SK-N-SH (cell line): ENCODE results near the gene GPR27. TPM values are rescaled to one million over a fixed set of nuclear protein-coding genes. Genes with fewer than 3 reads are reported as not detected.

Experiments used
- CTCF ChIA-PET: fragments of 300-600, 350-600 bp; formaldehyde crosslinking; extraction: SDS; loops from one replicate; lab custom pipeline; 2021; lab: Yijun Ruan, JAX
- POLR2A ChIA-PET: fragments of 350-600 bp; sonication (Branson Sonifier 250); formaldehyde crosslinking; extraction: SDS; loops from one replicate; lab custom pipeline; 2020; ENCODE audit warnings: antibody characterized with exemption, inconsistent platforms; lab: Yijun Ruan, JAX
- DNase-seq: peaks from one replicate; pipeline ENCODE4 v3.0.0; 2012
- H2AFZ ChIP-seq: fragments of 200-600 bp; sonication (generic); 2 replicates; pipeline ENCODE4 v1.8.1; 2016; ENCODE audit warnings: antibody characterized with exemption, mild to moderate bottlenecking, low read depth
- H3F3A ChIP-seq: fragments of 200-600 bp; sonication (generic); replicated peaks from 2 replicates; pipeline ENCODE3; 2016; ENCODE audit warnings: antibody characterized with exemption, mild to moderate bottlenecking; ENCODE audit not compliant: insufficient read depth
- H3K27ac ChIP-seq, 2 experiments: fragments of 200-500 bp in 1 of 2; fragments of 200-600 bp in 1 of 2; sonication (Bioruptor generic) in 1 of 2; sonication (generic), shearing (Covaris generic) in 1 of 2; 2 replicates each; pipeline versions ENCODE4 v1.5.1 to v1.6.1; 2014 to 2016; ENCODE audit warnings: low read depth in 2 of 2, inconsistent platforms in 1 of 2, low read length in 1 of 2, mild to moderate bottlenecking in 1 of 2, mixed read lengths in 1 of 2
- H3K27me3 ChIP-seq: fragments of 200-600 bp; sonication (generic), shearing (Covaris generic); 2 replicates; pipeline ENCODE4 v1.6.1; 2016; ENCODE audit warnings: mixed run types; ENCODE audit not compliant: insufficient read depth
- H3K36me3 ChIP-seq, 2 experiments: fragments of 200-500 bp in 1 of 2; fragments of 200-600 bp in 1 of 2; sonication (Bioruptor generic) in 1 of 2; sonication (generic) in 1 of 2; replicated peaks in 1 of 2; 2 replicates each; pipeline versions ENCODE3 to v1.5.1; 2014 to 2016; ENCODE audit warnings: low read length in 1 of 2, mild to moderate bottlenecking in 1 of 2; ENCODE audit not compliant: insufficient read depth in 2 of 2, control insufficient read depth in 1 of 2
- H3K4me1 ChIP-seq, 2 experiments: fragments of 200-500 bp in 1 of 2; fragments of 200-600 bp in 1 of 2; sonication (Bioruptor generic) in 1 of 2; sonication (generic), shearing (Covaris generic) in 1 of 2; 2 replicates each; pipeline versions ENCODE4 v1.5.1 to v1.6.1; 2014 to 2016; ENCODE audit warnings: low read depth in 1 of 2, low read length in 1 of 2, mixed run types in 1 of 2; ENCODE audit not compliant: insufficient read depth in 2 of 2, control insufficient read depth in 1 of 2
- H3K4me2 ChIP-seq: fragments of 200-600 bp; sonication (generic), shearing (Covaris generic); 2 replicates; pipeline ENCODE4 v1.6.1; 2017; ENCODE audit warnings: mixed run types
- H3K4me3 ChIP-seq, 2 experiments: fragments of 200-500 bp in 1 of 2; fragments of 200-600 bp in 1 of 2; sonication (Bioruptor generic) in 1 of 2; sonication (generic), shearing (Covaris generic) in 1 of 2; 2 replicates each; pipeline versions ENCODE4 v1.5.1 to v1.8.1; 2014 to 2016; ENCODE audit warnings: low read depth in 2 of 2, inconsistent platforms in 1 of 2, low read length in 1 of 2, mild to moderate bottlenecking in 1 of 2, mixed read lengths in 1 of 2, moderate library complexity in 1 of 2
- H3K79me2 ChIP-seq: fragments of 200-600 bp; sonication (generic); 2 replicates; pipeline ENCODE4 v1.8.1; 2017; ENCODE audit warnings: mild to moderate bottlenecking; ENCODE audit not compliant: insufficient read depth
- H3K9ac ChIP-seq: fragments of 200-600 bp; sonication (generic); 2 replicates; pipeline ENCODE4 v1.6.1; 2017; ENCODE audit warnings: mixed run types
- H3K9me2 ChIP-seq: fragments of 200-600 bp; sonication (generic); 2 replicates; pipeline ENCODE4 v1.6.1; 2017; ENCODE audit warnings: mixed run types
- H3K9me3 ChIP-seq: fragments of 200-600 bp; sonication (generic); 2 replicates; pipeline ENCODE4 v1.6.1; 2017; ENCODE audit warnings: mixed run types, mild to moderate bottlenecking, moderate library complexity
- H4K20me1 ChIP-seq: fragments of 200-600 bp; sonication (generic); 2 replicates; pipeline ENCODE4 v1.6.1; 2017; ENCODE audit warnings: mild to moderate bottlenecking, mixed run types; ENCODE audit not compliant: insufficient read depth
- CTCF ChIP-seq: fragments of 200-600 bp; sonication (generic); IDR thresholded peaks from 2 replicates; pipeline ENCODE4 v1.6.1; 2017; ENCODE audit warnings: antibody characterized with exemption, mild to moderate bottlenecking, moderate library complexity
- EP300 ChIP-seq, 2 experiments: IDR thresholded peaks; 2 replicates each; pipeline versions ENCODE4 v1.4.0 to v1.6.1; 2012; ENCODE audit warnings: borderline replicate concordance in 1 of 2, low read depth in 1 of 2, low read length in 1 of 2
- FOXJ3 ChIP-seq: sonication (generic); formaldehyde crosslinking; IDR thresholded peaks from 2 replicates; pipeline ENCODE4 v1.5.1; 2020; ENCODE audit warnings: mild to moderate bottlenecking, missing genetic modification reagents
- FOXM1 ChIP-seq: IDR thresholded peaks from 2 replicates; pipeline ENCODE4 v1.4.0; 2012; ENCODE audit warnings: low read depth, mild to moderate bottlenecking
- JUND ChIP-seq: IDR thresholded peaks from 2 replicates; pipeline ENCODE4 v1.4.0; 2012
- MAX ChIP-seq: IDR thresholded peaks from 2 replicates; pipeline ENCODE4 v1.4.0; 2012; ENCODE audit warnings: low read depth
- NFIC ChIP-seq: IDR thresholded peaks from 2 replicates; pipeline ENCODE4 v1.4.0; 2012; ENCODE audit warnings: borderline replicate concordance
- REST ChIP-seq: IDR thresholded peaks from 2 replicates; pipeline ENCODE4 v1.6.1; 2012; ENCODE audit warnings: mild to moderate bottlenecking, low read depth, low read length, moderate library complexity
- RXRA ChIP-seq: IDR thresholded peaks from 2 replicates; pipeline ENCODE4 v1.4.0; 2012; ENCODE audit warnings: low read depth, mild to moderate bottlenecking, borderline replicate concordance
- WGBS: methylation state at CpG from one replicate; pipeline ENCODE4 v1.1.6; 2017; ENCODE audit warnings: low lambda C conversion rate; 5-methylcytosine and 5-hydroxymethylcytosine counted together
- polyA plus RNA-seq, 3 experiments: library from polyadenylated mRNA; depleted of rRNA; stranded (reverse); fragments of >200 nt; gene quantifications; 2 replicates each; pipeline ENCODE4 v1.2.3, GENCODE V29; 2012
- TF ChIP-seq, protein P1 (sequence below): IDR thresholded peaks from 2 replicates; pipeline ENCODE4 v1.4.0; 2012; ENCODE audit warnings: low read depth, borderline replicate concordance

Gene GPR27
- polyA plus RNA-seq, 1 of the 3 experiments (the other 2 are of a cell fraction) = 0.05 TPM

DNA sequence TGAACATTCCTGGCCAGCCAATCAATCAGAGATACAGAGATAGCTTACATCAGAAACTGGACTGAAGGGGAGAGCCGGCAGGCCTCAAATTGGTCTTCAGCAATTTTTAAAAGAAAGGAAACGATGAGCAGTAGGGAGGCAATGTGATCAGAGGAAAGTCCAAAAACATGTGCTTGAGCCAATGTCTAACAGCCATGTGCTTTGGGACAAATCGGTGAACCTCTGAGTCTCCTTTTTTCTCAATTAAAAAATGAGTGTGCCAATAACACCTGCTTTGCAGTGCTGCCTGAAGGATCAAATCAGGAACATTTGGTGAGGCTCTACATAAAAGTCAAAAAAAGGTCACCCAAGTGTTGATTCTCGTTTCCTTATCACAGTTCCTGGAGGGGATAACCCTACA, 21.0 kb upstream of the GPR27 start:
- WGBS = 53% methylated on average over 4 of the region's 4 CpGs
- Histone ChIP-seq H2AFZ (no peak overlapping the region), H3K79me2 (no peaks in the 10 kb centered on the region), H3K27ac (no peak overlapping the region), H3K4me1 (peaks cover 0 to 12% of the 10 kb centered on the region in 2 experiments; a peak in 1 of 4 replicates), H3K9me2 (no peaks in the 10 kb centered on the region), H3K4me2 (no peak overlapping the region), H3K9me3 (no peaks in the 10 kb centered on the region), H3K4me3 (no peak overlapping the region), H3K27me3 (no peaks in the 10 kb centered on the region), H3K36me3 (no peaks in the 10 kb centered on the region), H4K20me1 (no peaks in the 10 kb centered on the region), H3K9ac (no peak overlapping the region), H3F3A (peaks cover 3% of the 10 kb centered on the region)
- DNase-seq = no peak
- TF ChIP-seq REST = no peak
- no peak for TF ChIP-seq MAX
- TF ChIP-seq CTCF = no peak
- no peak for TF ChIP-seq RXRA
- TF ChIP-seq, protein P1, sequence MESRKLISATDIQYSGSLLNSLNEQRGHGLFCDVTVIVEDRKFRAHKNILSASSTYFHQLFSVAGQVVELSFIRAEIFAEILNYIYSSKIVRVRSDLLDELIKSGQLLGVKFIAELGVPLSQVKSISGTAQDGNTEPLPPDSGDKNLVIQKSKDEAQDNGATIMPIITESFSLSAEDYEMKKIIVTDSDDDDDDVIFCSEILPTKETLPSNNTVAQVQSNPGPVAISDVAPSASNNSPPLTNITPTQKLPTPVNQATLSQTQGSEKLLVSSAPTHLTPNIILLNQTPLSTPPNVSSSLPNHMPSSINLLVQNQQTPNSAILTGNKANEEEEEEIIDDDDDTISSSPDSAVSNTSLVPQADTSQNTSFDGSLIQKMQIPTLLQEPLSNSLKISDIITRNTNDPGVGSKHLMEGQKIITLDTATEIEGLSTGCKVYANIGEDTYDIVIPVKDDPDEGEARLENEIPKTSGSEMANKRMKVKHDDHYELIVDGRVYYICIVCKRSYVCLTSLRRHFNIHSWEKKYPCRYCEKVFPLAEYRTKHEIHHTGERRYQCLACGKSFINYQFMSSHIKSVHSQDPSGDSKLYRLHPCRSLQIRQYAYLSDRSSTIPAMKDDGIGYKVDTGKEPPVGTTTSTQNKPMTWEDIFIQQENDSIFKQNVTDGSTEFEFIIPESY = no peak
- TF ChIP-seq FOXM1 = no peak
- no peak for TF ChIP-seq EP300 (IDR thresholded peaks at IDR 0.05; ENCODE audit: borderline replicate concordance in 1 of 2, low read depth in 1 of 2, low read length in 1 of 2)
- TF ChIP-seq FOXJ3 = no peak
- TF ChIP-seq JUND = no peak
- no peak for TF ChIP-seq NFIC
- ChIA-PET POLR2A (no interaction called here), CTCF (interaction anchor here (1.0 to 2.5 kb wide), 2 partner anchors 22 to 126 kb away, joined by 6 to 11 read pairs; no protein-coding TSS in a partner anchor)
